Measurements from ENCODE around the gene TAF4B.
"Not testable (repeated sequence)": the region's sequence is repeated elsewhere in the genome, so short reads cannot be mapped to it uniquely, and the experiment has no call there.

The TAF4B gene

DNA sequence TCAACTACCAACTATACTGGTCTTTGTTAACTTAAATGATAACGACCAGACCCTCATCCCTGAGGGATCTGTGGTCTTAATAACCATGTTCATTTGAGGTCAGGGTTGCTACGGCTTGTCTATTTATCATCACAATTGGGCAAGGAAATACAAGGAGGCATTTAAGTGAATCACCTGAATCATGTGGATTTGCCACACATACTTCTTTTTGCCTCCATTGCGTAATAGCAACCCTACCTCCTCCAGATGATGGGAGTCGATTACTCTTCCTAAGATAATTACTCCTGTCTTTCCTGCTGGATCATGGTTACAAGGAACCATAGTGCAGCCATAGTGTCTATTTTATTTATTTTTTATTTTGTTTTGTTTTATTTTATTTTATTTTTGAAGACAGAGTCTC is 42.2 kb downstream of the TAF4B start:
- peaks cover 22% of the 10 kb centered on the region for H3K36me3 ChIP-seq (ENCODE audit: control insufficient read depth, insufficient read depth, low read length)
- no peaks in the 10 kb centered on the region for H3K9me3 ChIP-seq (ENCODE audit: control insufficient read depth, insufficient read depth, low read length)
- no peak overlapping the region for H3K9ac ChIP-seq (ENCODE audit: low read depth, low read length)
- no peaks in the 10 kb centered on the region for H3K4me1 ChIP-seq (ENCODE audit: control insufficient read depth, insufficient read depth, low read length)
- H3K27me3 ChIP-seq (ENCODE audit: control insufficient read depth, insufficient read depth, low read length), result no peaks in the 10 kb centered on the region
- no peak overlapping the region for H3K4me3 ChIP-seq (ENCODE audit: low read depth, low read length)
- H3K27ac ChIP-seq (ENCODE audit: low read depth, low read length), result no peak overlapping the region

DNA sequence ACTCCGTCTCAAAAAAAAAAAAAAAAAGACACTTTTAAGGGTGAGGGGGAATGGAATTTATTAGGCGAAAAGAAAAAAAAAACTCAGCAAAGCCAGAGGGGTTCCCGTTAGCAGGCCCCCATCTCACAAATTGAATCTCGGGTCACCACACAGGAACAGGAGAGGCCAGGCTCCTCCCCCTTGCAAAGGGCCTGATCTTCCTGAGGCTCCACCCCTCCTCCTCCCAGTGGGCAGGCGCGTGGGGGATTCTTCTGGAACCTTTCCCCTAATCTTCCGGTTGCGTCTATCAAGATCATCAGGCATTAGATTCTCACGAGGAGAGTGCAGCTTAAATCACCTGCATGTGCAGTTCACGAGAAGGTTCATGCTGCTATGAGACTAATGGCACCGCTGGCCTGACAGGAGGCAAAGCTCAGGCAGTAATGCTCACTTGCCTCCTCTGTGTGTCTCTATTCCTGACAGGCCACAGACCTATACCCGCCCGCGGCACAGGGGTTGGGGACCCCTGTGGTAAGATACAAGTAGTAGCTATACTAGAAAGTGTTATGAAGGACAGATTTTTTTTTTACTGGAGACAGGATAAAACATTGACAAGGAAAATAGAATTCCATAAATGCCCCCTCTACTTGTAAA is 45.8 kb downstream of the TAF4B start:
- no peaks in the 10 kb centered on the region for H3K4me1 ChIP-seq (ENCODE audit: control insufficient read depth, insufficient read depth, low read length)
- peaks cover 39% of the 10 kb centered on the region for H3K36me3 ChIP-seq (ENCODE audit: control insufficient read depth, insufficient read depth, low read length)
- H3K9ac ChIP-seq (ENCODE audit: low read depth, low read length), result no peak overlapping the region
- H3K27ac ChIP-seq (ENCODE audit: low read depth, low read length), result no peak overlapping the region
- H3K9me3 ChIP-seq (ENCODE audit: control insufficient read depth, insufficient read depth, low read length), result no peaks in the 10 kb centered on the region
- H3K27me3 ChIP-seq (ENCODE audit: control insufficient read depth, insufficient read depth, low read length), result no peaks in the 10 kb centered on the region
- no peak overlapping the region for H3K4me3 ChIP-seq (ENCODE audit: low read depth, low read length)

DNA sequence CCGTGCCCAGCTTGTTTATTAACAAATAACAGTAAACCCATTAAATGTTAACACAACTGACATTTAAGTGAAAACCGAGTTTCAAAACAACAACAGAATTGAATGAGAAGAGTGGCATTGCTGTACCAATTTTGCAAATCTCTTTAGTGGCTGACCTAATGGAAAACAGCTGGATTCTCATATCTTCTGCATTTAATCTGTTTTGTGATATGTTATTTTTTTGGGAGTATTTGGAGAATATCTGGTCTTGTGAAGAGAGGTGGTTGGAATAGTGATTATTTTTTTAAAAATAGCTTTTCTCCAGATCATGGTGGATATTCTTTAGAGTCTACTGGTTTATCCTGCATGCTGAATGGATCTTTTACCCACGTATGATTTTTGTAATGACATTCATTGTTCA is 51.1 kb downstream of the TAF4B start:
- Histone ChIP-seq H3K36me3 (ENCODE audit: control insufficient read depth, insufficient read depth, low read length) (peaks cover 36% of the 10 kb centered on the region), H3K27me3 (ENCODE audit: control insufficient read depth, insufficient read depth, low read length) (no peaks in the 10 kb centered on the region), H3K9ac (ENCODE audit: low read depth, low read length) (no peak overlapping the region)

DNA sequence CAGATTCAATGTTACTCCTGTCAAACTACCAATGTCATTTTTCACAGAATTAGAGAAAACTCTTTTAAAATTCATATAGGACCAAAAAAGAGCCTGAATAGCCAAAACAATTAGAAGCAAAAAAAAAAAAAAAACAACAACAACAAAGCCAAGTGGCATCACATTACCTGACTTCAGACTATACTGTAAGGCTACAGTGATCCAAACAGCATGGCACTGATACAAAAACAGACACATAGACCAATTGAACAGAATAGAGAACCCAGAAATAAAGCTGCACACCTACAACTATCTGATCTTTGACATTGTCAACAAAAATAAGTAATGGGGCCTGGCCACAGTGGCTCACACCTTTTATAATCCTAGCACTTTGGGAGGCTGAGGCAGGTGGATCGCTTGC is 53.2 kb downstream of the TAF4B start:
- Histone ChIP-seq H3K4me3 (ENCODE audit: low read depth, low read length) (no peak overlapping the region), H3K4me1 (ENCODE audit: control insufficient read depth, insufficient read depth, low read length) (0 out of 2 replicates have a peak, but pooled peaks cover 6% of the 10 kb centered on the region), H3K27me3 (ENCODE audit: control insufficient read depth, insufficient read depth, low read length) (no peaks in the 10 kb centered on the region), H3K9ac (ENCODE audit: low read depth, low read length) (no peak overlapping the region), H3K36me3 (ENCODE audit: control insufficient read depth, insufficient read depth, low read length) (peaks cover 50% of the 10 kb centered on the region), H3K9me3 (ENCODE audit: control insufficient read depth, insufficient read depth, low read length) (no peaks in the 10 kb centered on the region; the same call in 1 of the 2 replicates), H3K27ac (ENCODE audit: low read depth, low read length) (no peak overlapping the region)

More for the DNA sequence above, 51.1 kb downstream of the TAF4B start:
- Histone ChIP-seq H3K4me1 (ENCODE audit: control insufficient read depth, insufficient read depth, low read length) (0 out of 2 replicates have a peak, but pooled peaks cover 2% of the 10 kb centered on the region), H3K4me3 (ENCODE audit: low read depth, low read length) (no peak overlapping the region), H3K9me3 (ENCODE audit: control insufficient read depth, insufficient read depth, low read length) (no peaks in the 10 kb centered on the region; the same call in 1 of the 2 replicates), H3K27ac (ENCODE audit: low read depth, low read length) (no peak overlapping the region)

DNA sequence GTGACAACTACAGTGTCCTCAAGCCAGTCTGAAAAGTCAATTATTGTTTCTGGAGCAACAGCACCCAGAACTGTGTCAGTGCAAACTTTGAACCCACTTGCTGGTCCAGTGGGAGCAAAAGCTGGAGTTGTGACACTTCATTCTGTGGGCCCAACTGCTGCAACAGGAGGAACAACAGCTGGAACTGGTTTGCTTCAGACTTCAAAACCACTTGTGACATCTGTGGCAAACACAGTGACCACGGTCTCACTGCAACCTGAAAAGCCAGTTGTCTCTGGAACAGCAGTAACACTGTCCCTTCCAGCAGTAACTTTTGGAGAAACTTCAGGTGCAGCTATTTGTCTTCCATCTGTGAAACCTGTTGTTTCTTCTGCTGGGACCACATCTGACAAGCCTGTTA is 59.8 kb downstream of the TAF4B start:
- peaks cover 44% of the 10 kb centered on the region for H3K36me3 ChIP-seq (ENCODE audit: control insufficient read depth, insufficient read depth, low read length)
- no peak overlapping the region for H3K4me3 ChIP-seq (ENCODE audit: low read depth, low read length)
- no peaks in the 10 kb centered on the region for H3K9me3 ChIP-seq (ENCODE audit: control insufficient read depth, insufficient read depth, low read length)
- no peak overlapping the region for H3K27ac ChIP-seq (ENCODE audit: low read depth, low read length)
- H3K4me1 ChIP-seq (ENCODE audit: control insufficient read depth, insufficient read depth, low read length), result 0 out of 2 replicates have a peak, but pooled peaks cover 6% of the 10 kb centered on the region
- H3K9ac ChIP-seq (ENCODE audit: low read depth, low read length), result no peak overlapping the region
- no peaks in the 10 kb centered on the region for H3K27me3 ChIP-seq (ENCODE audit: control insufficient read depth, insufficient read depth, low read length)

DNA sequence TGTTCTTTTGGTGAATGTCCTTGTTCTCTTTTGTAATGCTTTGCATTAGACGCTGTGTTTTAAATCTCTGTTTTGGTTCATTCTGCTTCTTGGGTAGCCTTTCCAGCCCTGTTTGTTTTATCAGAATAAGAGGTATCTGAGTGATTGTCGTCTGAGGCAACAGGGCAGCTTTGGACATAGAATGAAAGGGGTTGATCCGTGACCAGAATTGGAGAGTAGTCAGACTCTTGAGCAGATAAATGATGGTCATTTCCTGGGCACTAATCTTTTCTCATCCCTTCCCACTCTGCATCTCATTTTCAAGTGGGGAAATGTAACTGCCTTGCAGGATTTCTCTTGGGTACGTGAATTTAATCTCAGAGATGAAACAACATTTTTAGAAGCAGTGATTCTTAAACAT is 61.4 kb downstream of the TAF4B start:
- peaks cover 34% of the 10 kb centered on the region for H3K36me3 ChIP-seq (ENCODE audit: control insufficient read depth, insufficient read depth, low read length)
- H3K9ac ChIP-seq (ENCODE audit: low read depth, low read length), result no peak overlapping the region
- 0 out of 2 replicates have a peak, but pooled peaks cover under 1% of the 10 kb centered on the region for H3K4me1 ChIP-seq (ENCODE audit: control insufficient read depth, insufficient read depth, low read length)
- H3K27ac ChIP-seq (ENCODE audit: low read depth, low read length), result no peak overlapping the region
- H3K9me3 ChIP-seq (ENCODE audit: control insufficient read depth, insufficient read depth, low read length), result no peaks in the 10 kb centered on the region
- H3K4me3 ChIP-seq (ENCODE audit: low read depth, low read length), result no peak overlapping the region
- H3K27me3 ChIP-seq (ENCODE audit: control insufficient read depth, insufficient read depth, low read length), result no peaks in the 10 kb centered on the region

DNA sequence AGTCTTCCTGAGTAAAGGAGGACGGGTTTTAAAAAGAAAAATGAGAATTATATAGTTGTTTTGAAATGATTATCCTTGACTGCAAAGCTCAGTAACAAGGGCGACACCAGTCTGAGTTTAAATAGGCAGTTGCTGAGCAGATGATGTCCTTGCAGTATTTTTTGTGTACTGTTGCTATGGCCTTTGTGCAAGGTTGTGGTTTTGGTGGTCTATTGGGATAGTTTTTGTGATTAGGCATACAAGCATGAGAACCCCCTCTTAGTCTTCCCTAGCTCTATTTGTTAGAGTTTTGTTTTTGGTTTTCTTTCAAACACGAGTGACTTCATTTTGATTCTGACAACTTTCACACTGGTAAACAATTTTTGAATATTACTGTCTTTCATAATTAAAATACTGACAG is 64.1 kb downstream of the TAF4B start:
- H3K27ac ChIP-seq (ENCODE audit: low read depth, low read length), result no peak overlapping the region
- H3K27me3 ChIP-seq (ENCODE audit: control insufficient read depth, insufficient read depth, low read length), result no peaks in the 10 kb centered on the region
- no peaks in the 10 kb centered on the region for H3K9me3 ChIP-seq (ENCODE audit: control insufficient read depth, insufficient read depth, low read length)
- no peak overlapping the region for H3K9ac ChIP-seq (ENCODE audit: low read depth, low read length)
- peaks cover 26% of the 10 kb centered on the region for H3K36me3 ChIP-seq (ENCODE audit: control insufficient read depth, insufficient read depth, low read length)
- no peaks in the 10 kb centered on the region for H3K4me1 ChIP-seq (ENCODE audit: control insufficient read depth, insufficient read depth, low read length)
- H3K4me3 ChIP-seq (ENCODE audit: low read depth, low read length), result no peak overlapping the region

DNA sequence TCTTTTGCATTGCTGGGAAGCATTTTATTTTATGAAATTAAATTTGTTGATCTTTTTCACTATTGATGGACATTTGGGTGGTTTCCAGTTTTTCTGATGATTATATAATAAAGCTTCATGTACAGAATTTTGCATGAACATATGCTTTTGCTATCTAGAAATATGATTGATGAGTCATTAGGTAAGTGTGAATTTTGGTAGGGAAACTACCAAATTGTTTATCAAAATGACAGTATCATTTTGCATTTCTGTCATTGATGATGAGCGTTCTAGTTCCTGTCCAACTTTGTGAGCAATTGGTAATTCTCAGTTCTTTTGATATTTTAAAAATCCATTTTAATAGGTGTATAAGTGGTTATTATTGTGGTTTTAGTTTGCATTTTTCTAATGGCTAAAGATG is 67.7 kb downstream of the TAF4B start:
- H3K9me3 ChIP-seq (ENCODE audit: control insufficient read depth, insufficient read depth, low read length), result no peaks in the 10 kb centered on the region
- H3K9ac ChIP-seq (ENCODE audit: low read depth, low read length), result no peak overlapping the region
- H3K4me1 ChIP-seq (ENCODE audit: control insufficient read depth, insufficient read depth, low read length), result peaks cover 11% of the 10 kb centered on the region; the same call in 1 of the 2 replicates
- H3K36me3 ChIP-seq (ENCODE audit: control insufficient read depth, insufficient read depth, low read length), result peaks cover 7% of the 10 kb centered on the region
- H3K27ac ChIP-seq (ENCODE audit: low read depth, low read length), result no peak overlapping the region
- H3K27me3 ChIP-seq (ENCODE audit: control insufficient read depth, insufficient read depth, low read length), result no peaks in the 10 kb centered on the region
- no peak overlapping the region for H3K4me3 ChIP-seq (ENCODE audit: low read depth, low read length)

DNA sequence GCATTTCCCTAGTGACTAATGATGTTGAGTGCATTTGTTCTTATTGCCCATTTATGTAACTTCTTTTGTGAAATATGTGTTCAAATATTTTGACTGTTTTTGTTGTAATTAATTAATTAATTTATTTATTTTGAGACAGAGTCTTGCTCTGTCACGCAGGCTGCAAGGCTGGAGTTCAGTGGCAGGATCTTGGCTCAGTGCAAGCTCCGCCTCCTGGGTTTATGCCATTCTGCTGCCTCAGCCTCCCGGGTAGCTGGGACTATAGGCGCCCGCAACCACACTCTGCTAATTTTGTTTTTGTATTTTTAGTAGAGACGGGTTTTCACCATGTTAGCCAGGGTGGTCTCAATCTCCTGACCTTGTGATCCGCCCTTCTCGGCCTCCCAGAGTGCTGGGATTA is 71.9 kb downstream of the TAF4B start:
- no peak overlapping the region for H3K27ac ChIP-seq (ENCODE audit: low read depth, low read length)
- peaks cover 7% of the 10 kb centered on the region for H3K36me3 ChIP-seq (ENCODE audit: control insufficient read depth, insufficient read depth, low read length)
- H3K9ac ChIP-seq (ENCODE audit: low read depth, low read length), result no peak overlapping the region
- no peaks in the 10 kb centered on the region for H3K27me3 ChIP-seq (ENCODE audit: control insufficient read depth, insufficient read depth, low read length)
- H3K9me3 ChIP-seq (ENCODE audit: control insufficient read depth, insufficient read depth, low read length), result no peaks in the 10 kb centered on the region
- no peak overlapping the region for H3K4me3 ChIP-seq (ENCODE audit: low read depth, low read length)
- H3K4me1 ChIP-seq (ENCODE audit: control insufficient read depth, insufficient read depth, low read length), result peaks cover 11% of the 10 kb centered on the region; the same call in 1 of the 2 replicates

DNA sequence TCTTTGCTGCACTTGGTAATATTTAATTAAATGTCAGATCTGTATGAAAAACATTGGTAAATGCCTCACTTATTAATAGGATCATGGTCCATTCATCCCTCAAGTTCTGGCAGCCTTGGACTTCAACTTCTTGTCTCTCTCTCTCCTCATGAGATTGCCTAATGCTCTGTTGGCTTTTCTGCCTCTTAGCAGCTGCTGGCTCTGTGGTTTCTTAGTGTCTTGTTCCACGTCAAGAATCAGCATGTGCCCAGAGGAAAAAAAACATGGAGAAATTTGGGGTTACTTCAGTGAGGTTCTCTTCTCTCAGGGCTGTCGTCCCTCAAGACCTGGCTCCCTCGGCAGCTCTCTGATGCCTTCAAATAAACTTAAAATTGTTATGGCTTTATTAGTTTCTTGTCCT is 75.4 kb downstream of the TAF4B start:
- no peaks in the 10 kb centered on the region for H3K9me3 ChIP-seq (ENCODE audit: control insufficient read depth, insufficient read depth, low read length)
- H3K27me3 ChIP-seq (ENCODE audit: control insufficient read depth, insufficient read depth, low read length), result no peaks in the 10 kb centered on the region
- no peak overlapping the region for H3K4me3 ChIP-seq (ENCODE audit: low read depth, low read length)
- H3K36me3 ChIP-seq (ENCODE audit: control insufficient read depth, insufficient read depth, low read length), result no peaks in the 10 kb centered on the region
- H3K4me1 ChIP-seq (ENCODE audit: control insufficient read depth, insufficient read depth, low read length), result peaks cover 11% of the 10 kb centered on the region; the same call in 1 of the 2 replicates
- no peak overlapping the region for H3K9ac ChIP-seq (ENCODE audit: low read depth, low read length)
- H3K27ac ChIP-seq (ENCODE audit: low read depth, low read length), result no peak overlapping the region

DNA sequence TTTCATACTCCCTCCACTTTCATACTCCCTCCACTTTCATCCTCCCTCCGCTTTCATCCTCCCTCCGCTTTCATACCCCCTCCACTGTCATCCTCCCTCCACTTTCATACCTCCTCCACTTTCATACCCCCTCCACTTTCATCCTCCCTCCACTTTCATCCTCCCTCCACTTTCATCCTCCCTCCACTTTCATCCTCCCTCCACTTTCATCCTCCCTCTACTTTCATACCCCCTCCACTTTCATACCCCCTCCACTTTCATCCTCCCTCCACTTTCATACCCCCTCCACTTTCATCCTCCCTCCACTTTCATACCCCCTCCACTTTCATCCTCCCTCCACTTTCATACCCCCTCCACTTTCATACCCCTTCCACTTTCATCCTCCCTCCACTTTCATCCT is 77.0 kb downstream of the TAF4B start:
- not testable (repeated sequence) for H3K4me1 ChIP-seq (ENCODE audit: control insufficient read depth, insufficient read depth, low read length); H3K9ac ChIP-seq (ENCODE audit: low read depth, low read length); H3K9me3 ChIP-seq (ENCODE audit: control insufficient read depth, insufficient read depth, low read length); H3K36me3 ChIP-seq (ENCODE audit: control insufficient read depth, insufficient read depth, low read length); H3K27ac ChIP-seq (ENCODE audit: low read depth, low read length); H3K27me3 ChIP-seq (ENCODE audit: control insufficient read depth, insufficient read depth, low read length); H3K4me3 ChIP-seq (ENCODE audit: low read depth, low read length)

All from HUES48 (cell line).